PC-3 (cell line): ENCODE measurements around the gene SDCBP2.

ENCODE experiments used
- CTCF ChIP-seq: fragments of 300-600 bp; sonication (generic); conservative IDR thresholded peaks from 2 replicates; pipeline ENCODE4 v1.5.1; 2017; ENCODE audit warnings: antibody characterized with exemption, low read depth, mild to moderate bottlenecking, low read length
- EZH2 ChIP-seq: fragments of 300-600 bp; sonication (generic); IDR thresholded peaks from one replicate; pipeline ENCODE4 v1.6.1; 2017; ENCODE audit warnings: antibody characterized with exemption, mild to moderate bottlenecking, low read length; ENCODE audit not compliant: unreplicated experiment
- EZH2phosphoT487 ChIP-seq: fragments of 300-600 bp; sonication (generic); IDR thresholded peaks from 2 replicates; pipeline ENCODE4 v1.6.1; 2018; ENCODE audit warnings: mild to moderate bottlenecking, antibody characterized with exemption, low read length, borderline replicate concordance

GRCh38 chr20:1282966-1283365 is 46.0 kb downstream of the SDCBP2 start:
- TF ChIP-seq CTCF, result no peak
- no peak for TF ChIP-seq EZH2phosphoT487
- no peak for TF ChIP-seq EZH2
